K562 (cell line): ENCODE results near the gene PDE6G. TPM values are rescaled to one million over a fixed set of nuclear protein-coding genes. Genes with fewer than 3 reads are reported as not detected.

Source experiments
- CTCF ChIP-seq, 3 experiments: IDR thresholded peaks in 2 of 3; conservative IDR thresholded peaks in 1 of 3; 2 replicates each; pipeline ENCODE4 v1.5.1; 2011 to 2012; ENCODE audit warnings: low read length in 3 of 3, mild to moderate bottlenecking in 3 of 3, control low read depth in 2 of 3, improper control_type of control experiment in 1 of 3, inconsistent platforms in 1 of 3, low read depth in 1 of 3, mixed read lengths in 1 of 3, moderate library complexity in 1 of 3; ENCODE audit not compliant: insufficient read depth in 2 of 3
- EP300 ChIP-seq: IDR thresholded peaks from 2 replicates; pipeline ENCODE4 v1.6.1; 2012; ENCODE audit warnings: low read length, improper control_type of control experiment
- KAT7 ChIP-seq: sonication (generic); formaldehyde crosslinking; IDR thresholded peaks from 2 replicates; pipeline ENCODE4 v1.8.0; 2022; ENCODE audit warnings: missing genetic modification reagents, mild to moderate bottlenecking, borderline replicate concordance
- KDM5B ChIP-seq: fragments of 200-600 bp; sonication (generic); IDR thresholded peaks from 2 replicates; pipeline ENCODE4 v1.6.1; 2012; ENCODE audit warnings: low read depth, mild to moderate bottlenecking, moderate library complexity, low read length, control low read depth, inconsistent platforms; ENCODE audit not compliant: insufficient replicate concordance
- MGA ChIP-seq: fragments of 450-650 bp; IDR thresholded peaks from 2 replicates; pipeline ENCODE4 v1.6.1; 2016; ENCODE audit warnings: mild to moderate bottlenecking, moderate library complexity
- SMAD1 ChIP-seq: fragments of 150-350 bp; IDR thresholded peaks from 2 replicates; pipeline ENCODE4 v1.6.1; 2014; ENCODE audit warnings: low read length, low read depth; ENCODE audit not compliant: partially characterized antibody
- TCF3 ChIP-seq: sonication (generic); formaldehyde crosslinking; IDR thresholded peaks from 2 replicates; pipeline ENCODE4 v1.4.0; 2020; ENCODE audit warnings: mild to moderate bottlenecking, missing genetic modification reagents
- ZBTB49 ChIP-seq: sonication (generic); formaldehyde crosslinking; IDR thresholded peaks from 2 replicates; pipeline ENCODE4 v1.8.0; 2022; ENCODE audit warnings: missing genetic modification reagents, mild to moderate bottlenecking, borderline replicate concordance
- polyA plus RNA-seq, 8 experiments: library from polyadenylated mRNA; depleted of rRNA in 4 of 8; stranded (reverse) in 5 of 8; unstranded in 3 of 8; fragments of >200 nt; fragmentation: Nextera tagmentation in 2 of 8; fragmentation: Illumina TruSeq in 1 of 8; extraction: Ambion mirVana in 2 of 8; extraction: Trizol in 1 of 8; gene quantifications; 2 replicates each; pipeline versions ENCODE4 v1.2.1 to v1.2.3, GENCODE V29; 2011 to 2014; ENCODE audit warnings: inconsistent platforms in 1 of 8, missing spikeins in 1 of 8
- total RNA-seq, 7 experiments: library from RNA; depleted of rRNA in 6 of 7; stranded (reverse); fragments of >200 nt in 6 of 7; fragmentation: Illumina TruSeq in 2 of 7; extraction: Trizol in 2 of 7; gene quantifications; 2 replicates each; pipeline versions ENCODE4 v1.2.1 to v1.2.3, GENCODE V29; 2011 to 2021; ENCODE audit warnings: low replicate concordance in 1 of 7

The PDE6G gene
- total and polyA plus RNA-seq, 9 of the 15 experiments (the other 6 are each of a cell fraction or from before 2014, with no cell fraction given), result 0.14 to 0.59 TPM; not detected in 7

- TF ChIP-seq CTCF (IDR thresholded peaks at IDR 0.05 in 2 of 3, conservative IDR thresholded peaks at IDR 0.05 in 1 of 3; ENCODE audit: insufficient read depth in 2 of 3, low read depth in 1 of 3, low read length in 3 of 3), result peak in 1 of 3 experiments; percentile 14; a peak in 1 of 6 replicates
- TF ChIP-seq TCF3 (CRISPR knock-in tag), result peak; percentile 12; the same call in 1 of the 2 replicates
- no peak for TF ChIP-seq ZBTB49
- peak; percentile 29 for TF ChIP-seq SMAD1
- peak; percentile 21; the same call in 1 of the 2 replicates for TF ChIP-seq EP300
- TF ChIP-seq KAT7, result peak; percentile 99
- peak; percentile 84 for TF ChIP-seq MGA
- peak; percentile 66 for TF ChIP-seq KDM5B
Measured at GRCh38 chr17:81702934-81703746, 46.8 kb upstream of the PDE6G start, which contains the start of gene MRPL12 (continued).
